ENCODE results near the gene TRIM63.
A peak's percentile ranks its signal among the peaks of the same experiment; 100 is the strongest.

TRIM63 gene

GRCh38 chr1:26053718-26054560 lies 13.5 kb downstream of the TRIM63 start:
- DNase-seq, result no peak

- no peak for DNase-seq
Observed at GRCh38 chr1:26050248-26050640, 17.2 kb downstream of the TRIM63 start.

GRCh38 chr1:26049531-26050247 lies 17.7 kb downstream of the TRIM63 start:
- no peak for DNase-seq

- DNase-seq, result no peak
Observed at GRCh38 chr1:26047278-26047874, 20.1 kb downstream of the TRIM63 start.

- no peak for DNase-seq
Observed at GRCh38 chr1:26046246-26047095, 21.0 kb downstream of the TRIM63 start.

- no peak for DNase-seq
Observed at GRCh38 chr1:26045722-26046245, 21.6 kb downstream of the TRIM63 start, which contains the start of gene SLC30A2. TSS of gene SLC30A2 (minus strand) at chr1:26046118. CDS start at chr1:26045896, 222 bp downstream.

GRCh38 chr1:26044971-26045721 lies 22.3 kb downstream of the TRIM63 start:
- DNase-seq, result no peak

- DNase-seq, result no peak
Observed at GRCh38 chr1:26044414-26044813, 23.0 kb downstream of the TRIM63 start.

GRCh38 chr1:26043765-26044164 lies 23.7 kb downstream of the TRIM63 start:
- no peak for DNase-seq

- DNase-seq, result no peak
Observed at GRCh38 chr1:26041978-26042377, 25.5 kb downstream of the TRIM63 start.

- no peak for DNase-seq
Observed at GRCh38 chr1:26041401-26041800, 26.0 kb downstream of the TRIM63 start.

GRCh38 chr1:26038904-26039303 lies 28.5 kb downstream of the TRIM63 start:
- DNase-seq, result no peak

- DNase-seq, result no peak
Observed at GRCh38 chr1:26038477-26038876, 29.0 kb downstream of the TRIM63 start.

GRCh38 chr1:26037904-26038303 lies 29.5 kb downstream of the TRIM63 start:
- DNase-seq, result no peak

- DNase-seq, result no peak
Observed at GRCh38 chr1:26036756-26037281, 30.6 kb downstream of the TRIM63 start.

GRCh38 chr1:26035959-26036755 lies 31.3 kb downstream of the TRIM63 start:
- DNase-seq, result peak; percentile 77

- peak; percentile 86 for DNase-seq
Observed at GRCh38 chr1:26035203-26035958, 32.0 kb downstream of the TRIM63 start.

GRCh38 chr1:26034504-26035202 lies 32.8 kb downstream of the TRIM63 start:
- DNase-seq, result no peak
